ENCODE data around the gene WSCD2.
A peak's percentile ranks its signal among the peaks of the same experiment; 100 is the strongest.
"Not testable (repeated sequence)": the region's sequence is repeated elsewhere in the genome, so short reads cannot be mapped to it uniquely, and the experiment has no call there.

The WSCD2 gene

DNA sequence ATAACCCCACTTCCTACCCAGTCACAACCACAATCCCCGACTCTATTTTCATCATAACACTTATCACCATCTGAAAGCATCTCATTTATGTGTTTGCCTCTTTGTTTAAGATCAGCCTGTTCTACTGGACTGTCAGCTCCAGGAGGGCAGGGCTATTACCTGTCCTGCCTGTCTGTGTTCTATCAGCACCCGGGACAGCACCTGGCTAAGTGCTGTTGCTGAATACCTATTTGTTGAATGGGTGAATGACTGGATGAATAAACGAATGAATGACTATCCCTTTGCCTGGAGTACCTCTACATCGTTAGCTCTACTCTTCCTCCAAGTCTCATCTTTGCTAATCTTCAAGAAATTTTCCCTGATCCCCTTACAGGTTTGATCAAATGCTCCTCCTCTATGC, 69.0 kb downstream of the WSCD2 start:
- DNase-seq: no peak

DNA sequence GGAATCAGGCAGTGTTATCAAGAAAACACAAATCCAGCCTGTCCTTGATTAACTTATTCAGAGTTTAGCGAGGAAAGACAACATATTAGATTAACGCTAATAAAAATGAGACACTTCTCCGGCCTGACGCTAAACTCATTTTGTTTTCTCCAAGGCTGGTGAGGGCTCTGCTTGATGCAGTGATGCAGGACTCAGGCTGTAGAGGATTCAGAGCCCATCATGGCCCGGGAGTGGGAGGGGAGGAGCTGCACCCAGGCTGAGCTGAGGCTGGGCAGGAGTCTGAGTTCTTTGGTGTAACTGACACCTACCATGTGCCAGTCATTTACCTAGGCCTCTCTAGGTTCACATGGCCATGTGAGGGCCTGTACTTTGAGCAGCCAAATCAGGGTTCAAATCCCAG, 70.0 kb downstream of the WSCD2 start:
- no peak for DNase-seq

DNA sequence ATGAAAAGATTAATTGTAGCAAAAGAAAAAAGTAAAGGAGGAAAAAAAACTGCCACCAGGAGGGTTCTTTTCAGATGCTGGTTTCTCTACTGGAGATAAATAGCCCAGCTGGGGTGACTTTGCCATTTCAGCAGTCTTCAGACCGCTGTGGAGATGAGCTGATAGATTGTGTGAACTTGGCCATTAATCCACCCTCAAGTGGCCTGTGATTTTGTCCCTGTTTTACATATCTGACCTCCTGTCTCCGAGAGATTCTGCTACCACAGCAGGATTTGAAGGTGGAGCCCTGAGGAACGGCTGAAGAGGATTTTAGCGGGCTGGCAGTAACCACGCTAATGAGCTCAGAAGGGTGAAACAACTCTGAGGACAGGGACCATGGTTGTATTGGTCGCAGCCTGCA, 72.7 kb downstream of the WSCD2 start:
- DNase-seq: no peak

DNA sequence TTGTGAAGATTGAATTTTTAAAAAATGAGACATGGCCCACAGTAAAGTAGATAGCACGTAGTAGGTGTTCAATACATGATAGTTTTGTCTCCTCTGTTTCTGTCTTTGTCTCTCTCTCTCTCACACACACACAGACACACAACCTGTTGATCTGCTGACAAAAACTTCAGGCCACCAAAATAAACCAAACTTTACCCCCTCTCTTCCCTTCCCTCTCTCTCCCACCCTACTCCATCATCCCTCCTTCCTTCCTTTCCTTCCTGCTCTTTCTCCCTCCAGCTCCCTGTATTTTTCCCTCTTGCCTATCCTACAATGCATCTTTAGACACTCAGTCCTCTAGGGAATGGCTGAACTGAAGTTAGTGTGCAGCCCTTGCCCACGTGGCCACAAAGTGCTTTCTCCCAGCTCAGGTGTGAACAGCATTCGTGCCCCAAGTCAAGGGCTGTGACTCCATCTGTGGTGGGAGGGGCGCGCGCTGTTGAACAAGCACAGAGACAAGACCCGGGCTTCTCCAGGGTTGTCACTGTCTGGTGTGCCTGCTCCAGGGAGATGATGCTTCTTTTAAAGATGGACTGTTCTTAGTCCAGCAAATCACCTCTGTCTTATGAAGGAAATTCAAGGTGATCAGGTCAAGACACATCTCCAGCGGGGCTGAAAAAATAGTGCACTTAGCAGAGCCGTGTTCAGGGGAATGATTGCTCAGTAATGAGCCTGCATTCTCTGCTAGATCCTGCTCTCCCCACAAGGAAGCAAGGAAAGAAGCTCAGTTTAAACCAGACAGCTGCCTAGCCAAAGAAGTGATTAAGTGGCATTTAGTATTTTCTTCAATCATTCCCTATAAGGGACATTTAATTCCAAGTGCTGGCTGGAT, 75.3 kb downstream of the WSCD2 start:
- no peak for DNase-seq

DNA sequence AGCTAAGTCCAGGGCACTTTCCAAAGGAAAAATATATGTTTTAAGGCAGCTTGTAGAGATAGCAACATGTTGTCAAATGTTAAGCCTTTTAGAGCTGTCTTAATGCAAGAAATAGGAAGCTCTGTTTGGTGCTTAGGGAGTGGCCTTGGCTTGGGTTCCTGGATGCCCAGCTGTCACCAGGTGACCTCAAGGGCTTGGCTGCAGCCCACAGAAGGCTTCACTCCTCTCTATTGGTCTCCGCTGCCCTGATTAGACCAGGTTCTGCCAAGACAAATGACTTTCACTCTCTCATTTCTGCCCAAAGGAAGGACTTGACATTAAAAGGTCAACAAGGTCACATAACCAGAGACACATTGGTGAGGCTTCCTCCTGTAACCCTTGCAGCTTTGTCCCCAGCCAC, 76.8 kb downstream of the WSCD2 start:
- DNase-seq: no peak

DNA sequence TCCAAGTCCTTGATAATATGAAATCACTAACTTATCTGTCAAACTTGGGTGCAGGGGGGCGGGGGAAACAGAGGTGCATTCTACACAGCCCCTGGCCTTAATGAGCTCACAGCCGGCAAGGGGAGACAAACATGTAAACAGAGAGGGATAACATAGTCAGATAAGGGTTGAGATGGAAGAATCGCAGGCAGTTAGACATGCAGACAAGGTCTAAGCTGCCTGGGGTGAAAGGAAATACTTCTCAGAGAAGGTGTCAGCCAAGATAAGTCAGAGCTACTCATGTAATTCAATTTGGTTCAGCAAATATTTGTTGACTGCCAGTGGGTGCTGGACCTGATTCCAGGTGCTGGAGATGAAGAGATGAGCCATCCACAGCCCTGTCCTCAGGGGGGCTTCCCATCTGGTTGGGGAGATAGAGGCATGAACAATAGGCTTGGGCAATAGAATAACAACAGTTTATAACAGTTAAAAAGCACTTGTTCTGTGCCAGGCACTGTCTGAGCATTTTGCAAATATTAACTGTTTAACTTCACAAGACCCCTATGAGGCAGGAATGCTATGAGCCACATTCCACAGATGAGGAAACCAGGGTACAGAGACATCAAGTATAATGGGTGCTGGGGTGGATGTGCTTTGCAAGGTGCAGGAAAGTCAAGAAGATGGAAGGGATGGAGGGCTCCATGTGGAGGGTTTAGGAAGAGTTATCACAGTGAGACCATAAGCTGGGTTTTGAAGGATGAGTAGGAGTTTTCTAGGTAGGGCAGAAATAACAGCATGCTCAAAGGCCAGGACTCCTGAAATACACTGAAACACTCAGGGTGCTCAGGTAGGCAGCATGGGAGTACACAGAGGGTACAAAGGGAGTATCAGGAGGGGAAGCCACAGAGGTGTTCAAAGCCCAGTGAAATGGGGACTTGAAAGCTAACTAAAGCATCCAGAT, 79.0 kb downstream of the WSCD2 start:
- DNase-seq: no peak

DNA sequence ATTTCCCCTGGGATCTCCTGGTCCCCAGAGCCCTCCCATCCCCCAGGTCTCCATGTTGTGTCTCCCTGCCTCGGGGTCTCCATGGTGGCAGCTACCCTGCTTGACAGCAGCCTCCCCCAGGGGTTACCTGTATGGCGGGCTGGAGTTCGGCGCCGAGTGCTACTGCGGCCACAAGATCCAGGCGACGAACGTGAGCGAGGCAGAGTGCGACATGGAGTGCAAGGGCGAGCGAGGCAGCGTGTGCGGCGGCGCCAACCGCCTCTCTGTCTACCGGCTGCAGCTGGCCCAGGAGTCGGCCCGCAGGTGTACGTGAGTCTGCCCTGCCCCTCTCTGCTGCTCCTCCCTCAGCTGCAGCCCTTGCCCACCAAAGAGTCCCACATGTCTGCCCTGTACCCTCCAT, 80.9 kb downstream of the WSCD2 start:
- no peak for DNase-seq

DNA sequence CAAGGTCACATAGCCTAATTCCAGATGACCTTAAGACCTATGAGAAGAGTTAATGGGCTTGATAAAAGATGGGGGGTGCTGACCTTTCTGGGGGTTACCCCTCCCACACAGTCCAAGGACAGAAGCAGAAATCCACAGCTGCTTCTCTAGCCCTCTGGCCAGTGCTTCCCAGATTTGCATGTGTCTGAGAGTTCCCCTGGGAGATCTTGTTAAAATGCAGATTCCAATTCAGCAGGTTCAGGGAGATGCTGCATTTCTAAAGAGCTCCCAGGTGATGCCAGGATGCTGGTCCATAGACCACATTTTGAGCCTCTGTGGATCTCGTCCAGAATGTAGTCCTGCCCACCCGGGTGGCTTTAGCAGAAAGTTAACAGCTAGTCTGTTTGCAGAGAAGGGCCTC, 82.1 kb downstream of the WSCD2 start:
- no peak for DNase-seq

DNA sequence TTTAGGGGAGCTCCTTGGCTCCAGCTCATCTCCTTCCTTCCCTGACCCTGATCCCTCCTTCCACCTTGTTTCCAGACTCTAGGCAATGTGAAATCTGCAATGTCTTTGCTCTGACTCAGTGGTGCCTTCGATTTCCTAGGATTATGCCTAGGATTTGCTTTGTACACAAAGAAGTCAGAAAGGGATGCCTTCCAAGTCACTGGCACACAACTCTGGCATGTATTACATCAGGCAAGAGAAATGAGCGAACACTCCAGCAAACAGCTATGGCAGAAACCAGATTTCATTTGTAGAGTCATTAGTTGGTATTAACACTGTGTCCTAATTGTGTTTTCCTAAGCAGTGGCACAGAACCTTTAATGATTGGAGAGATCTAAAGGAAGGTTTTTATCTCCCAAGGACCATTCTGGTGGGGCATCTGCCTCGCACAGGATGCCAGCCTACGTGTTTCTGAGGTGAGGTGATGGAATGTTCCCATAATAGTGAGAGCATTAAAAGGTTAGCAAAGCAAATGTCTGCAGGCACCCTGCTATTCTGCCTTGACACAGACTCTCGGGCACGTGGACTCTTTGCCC, 84.9 kb downstream of the WSCD2 start:
- DNase-seq: no peak

DNA sequence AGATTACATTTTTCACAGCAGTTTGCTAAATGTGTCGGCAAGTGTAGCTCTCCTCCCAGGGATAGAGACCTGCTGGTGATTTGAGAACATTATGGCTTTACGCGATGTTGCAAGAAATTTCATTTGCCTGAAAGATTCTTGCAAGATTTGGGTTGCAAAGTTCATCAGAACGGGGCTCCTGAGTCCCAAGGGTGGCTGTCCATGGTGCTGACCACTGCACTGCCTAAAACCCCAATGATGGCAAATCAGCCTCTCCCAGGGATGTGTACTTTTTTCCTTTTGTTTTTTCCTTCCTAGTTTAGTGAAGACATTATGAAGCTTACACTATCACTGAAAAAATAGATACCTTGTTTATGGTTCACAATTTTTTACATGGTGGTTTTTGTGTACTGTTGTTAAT, 85.4 kb downstream of the WSCD2 start:
- peak; percentile 20 for DNase-seq

DNA sequence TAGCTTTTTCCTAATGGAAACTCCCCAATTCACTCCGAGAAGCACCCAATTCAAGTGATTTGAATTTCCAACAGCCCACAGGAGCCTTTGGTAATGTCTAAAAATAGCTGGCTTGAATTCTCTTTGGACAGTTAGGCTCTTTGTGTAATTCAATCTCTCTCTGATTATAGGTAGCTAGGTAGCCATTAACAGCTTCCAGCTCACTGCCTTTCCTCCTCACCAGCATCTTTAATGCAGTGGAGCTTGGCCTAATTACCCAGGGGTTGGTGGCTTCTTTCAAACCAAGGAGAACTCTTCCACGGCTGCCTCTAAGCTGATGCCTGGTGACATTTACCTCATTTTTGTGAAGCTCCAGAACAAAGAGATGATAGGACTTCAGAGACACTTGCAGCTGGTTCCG, 86.4 kb downstream of the WSCD2 start:
- DNase-seq: no peak

DNA sequence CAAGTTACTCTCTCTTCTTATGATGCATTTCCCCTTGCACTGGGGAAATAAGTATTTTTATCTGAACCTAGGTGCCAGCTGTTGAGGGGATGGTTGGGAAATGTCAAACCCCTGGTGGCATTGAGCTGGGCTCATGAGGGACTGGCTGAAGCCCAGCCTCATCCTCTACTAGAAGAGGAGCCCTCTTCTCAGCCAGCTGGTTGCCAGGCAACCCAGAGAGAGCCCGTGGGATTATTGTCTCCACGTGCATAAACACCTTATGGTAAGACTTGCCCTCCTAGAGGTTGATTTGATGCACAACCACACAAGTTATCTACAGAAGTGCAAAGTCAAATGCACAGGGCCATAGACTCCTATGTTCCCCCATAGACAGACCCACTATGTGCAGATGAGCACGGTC, 89.8 kb downstream of the WSCD2 start:
- DNase-seq: no peak

DNA sequence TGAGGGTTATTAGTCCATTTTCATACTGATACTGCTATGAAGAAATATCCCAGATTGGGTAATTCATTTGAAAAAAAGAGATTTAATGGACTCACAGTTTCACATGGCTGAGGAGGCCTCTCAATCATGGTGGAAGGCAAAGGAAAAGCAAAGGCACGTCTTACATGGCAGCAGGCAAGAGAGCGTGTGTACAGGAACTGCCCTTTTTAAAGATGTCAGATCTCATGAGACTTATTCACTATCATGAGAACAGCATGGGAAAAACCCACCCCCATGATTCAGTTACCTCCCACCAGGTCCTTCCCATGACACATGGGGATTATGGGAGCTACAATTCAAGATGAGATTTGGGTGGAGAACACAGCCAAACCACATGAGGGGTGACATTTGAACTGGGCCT, 96.0 kb downstream of the WSCD2 start:
- DNase-seq: not testable (repeated sequence)

DNA sequence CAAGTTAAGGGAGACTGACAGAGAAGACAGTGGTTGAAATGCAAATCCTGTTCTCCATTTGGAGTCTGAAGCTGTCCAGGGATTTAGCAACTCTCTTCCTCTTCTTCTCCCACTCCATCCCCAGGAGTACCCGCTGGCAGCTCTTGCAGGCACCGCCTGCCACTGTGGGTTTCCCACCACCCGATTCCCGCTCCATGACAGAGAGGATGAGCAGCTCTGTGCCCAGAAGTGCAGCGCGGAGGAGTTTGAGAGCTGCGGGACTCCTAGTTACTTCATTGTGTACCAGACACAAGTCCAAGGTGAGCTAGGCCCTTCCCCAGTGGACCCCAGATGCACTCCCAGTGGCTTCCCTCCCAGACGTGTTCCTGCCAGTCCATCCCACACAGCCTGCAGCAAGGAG, 97.8 kb downstream of the WSCD2 start:
- no peak for DNase-seq

DNA sequence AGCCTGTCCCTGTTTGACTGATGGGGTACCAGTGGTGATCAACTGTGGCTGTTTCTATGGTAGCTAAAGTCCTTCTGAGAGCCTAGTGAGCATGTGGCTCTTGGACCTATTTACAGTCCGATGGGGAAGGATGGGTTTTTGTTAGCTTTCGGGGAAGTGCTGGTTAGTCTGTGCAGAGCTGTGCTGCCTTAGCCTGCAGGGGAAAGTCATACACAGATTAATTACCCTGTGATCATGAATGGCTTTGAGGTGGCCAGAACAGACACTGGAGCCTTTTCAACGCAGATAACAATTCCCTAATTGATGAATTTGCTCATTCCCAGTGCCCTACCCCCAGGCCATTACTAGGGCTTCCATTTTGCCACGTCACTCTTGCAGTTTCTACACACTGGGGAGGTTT, 99.7 kb downstream of the WSCD2 start:
- DNase-seq: no peak

DNA sequence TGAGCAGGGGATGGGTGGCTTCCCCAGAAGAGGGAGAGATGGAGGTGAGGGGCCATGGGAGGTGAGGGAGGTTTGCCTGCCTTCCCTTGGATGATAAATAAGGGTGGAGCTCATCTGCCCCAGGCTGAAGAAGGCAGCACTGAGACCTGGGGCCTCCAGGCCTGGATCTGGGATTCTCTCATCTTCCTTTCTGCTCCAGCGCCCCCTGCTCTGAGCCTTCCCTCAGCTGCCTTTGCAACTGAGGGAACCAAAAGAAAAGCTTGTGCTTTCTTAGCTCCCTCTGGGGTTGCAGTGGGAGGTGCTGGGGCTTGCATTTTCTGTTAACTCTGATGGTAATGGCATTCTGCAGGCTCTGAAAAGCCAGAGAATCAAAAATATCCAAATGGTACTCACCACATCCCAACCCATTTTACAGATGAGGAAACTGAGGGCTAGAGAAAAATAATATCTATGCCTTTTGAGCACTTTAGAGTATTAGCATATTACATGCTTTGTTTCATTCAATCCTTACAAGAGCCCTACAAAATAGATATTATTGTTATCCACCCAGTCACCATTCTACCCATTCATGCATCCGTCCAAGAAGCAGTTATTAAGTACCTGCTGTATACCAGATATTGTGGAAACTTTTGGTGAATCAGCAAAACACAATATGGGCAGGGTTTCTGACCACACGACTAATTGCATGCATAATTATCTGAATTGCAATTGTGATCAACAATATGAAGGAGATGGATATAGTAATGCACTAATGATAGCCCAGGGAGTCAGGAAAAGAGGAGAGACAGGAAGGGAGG, 102.2 kb downstream of the WSCD2 start:
- no peak for DNase-seq

DNA sequence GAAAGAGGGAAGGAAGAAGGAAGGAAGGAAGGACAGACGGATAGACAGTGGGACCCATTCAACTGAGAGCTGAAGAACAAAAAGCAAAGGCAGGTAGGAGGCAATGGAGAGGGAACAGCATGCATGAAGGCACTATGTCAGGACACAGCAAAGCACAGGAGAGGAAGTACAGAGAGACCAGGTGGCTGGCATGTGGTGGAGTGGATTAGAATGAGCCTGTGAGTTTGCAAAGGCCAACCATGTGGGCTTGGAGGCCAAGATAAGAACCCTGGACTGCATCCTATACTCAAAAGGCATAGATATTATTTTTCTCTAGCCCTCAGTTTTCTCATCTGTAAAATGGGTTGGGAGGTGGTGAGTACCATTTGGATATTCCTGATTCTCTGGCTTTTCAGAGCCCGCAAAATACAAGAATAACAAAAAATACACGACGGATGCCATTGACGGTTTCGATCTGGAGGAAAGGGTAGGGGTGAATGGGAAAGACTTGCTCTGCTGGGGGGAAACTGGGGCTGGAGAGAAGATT, 102.9 kb downstream of the WSCD2 start:
- no peak for DNase-seq

DNA sequence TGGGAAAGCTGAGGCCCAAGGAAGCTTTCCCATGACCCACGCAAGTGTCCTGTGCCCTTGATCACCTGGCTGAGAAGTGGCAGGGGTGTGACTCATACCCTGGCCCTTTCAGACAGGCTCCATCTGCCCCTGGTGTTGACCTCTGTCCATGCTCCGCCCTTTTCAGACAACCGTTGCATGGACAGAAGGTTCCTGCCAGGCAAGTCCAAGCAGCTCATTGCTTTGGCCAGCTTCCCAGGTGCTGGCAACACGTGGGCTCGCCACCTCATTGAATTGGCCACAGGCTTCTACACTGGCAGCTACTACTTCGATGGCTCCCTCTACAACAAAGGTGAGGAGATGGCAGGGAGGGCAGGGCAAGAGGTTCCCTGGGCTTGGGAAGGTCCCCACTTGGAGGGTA, 103.5 kb downstream of the WSCD2 start:
- no peak for DNase-seq

DNA sequence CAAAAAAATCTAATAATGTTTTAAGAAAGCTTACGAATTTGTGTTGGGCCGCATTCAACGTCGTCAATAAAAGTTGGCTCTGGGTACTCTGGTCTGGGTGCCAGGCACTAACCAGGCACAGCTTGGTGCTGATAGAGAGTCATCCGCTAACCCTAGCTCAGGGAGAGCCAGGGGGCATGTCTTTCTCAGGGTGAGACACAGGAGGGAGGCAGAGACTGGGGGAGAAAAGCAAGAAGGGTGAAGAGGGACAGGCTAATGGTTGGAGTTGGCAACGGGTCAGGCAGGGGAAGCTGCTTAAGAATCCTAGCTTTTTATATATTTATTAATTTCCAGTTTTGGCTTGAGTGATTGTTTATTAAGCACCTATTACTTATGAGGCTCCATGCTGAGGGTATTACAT, 105.1 kb downstream of the WSCD2 start:
- DNase-seq: no peak

DNA sequence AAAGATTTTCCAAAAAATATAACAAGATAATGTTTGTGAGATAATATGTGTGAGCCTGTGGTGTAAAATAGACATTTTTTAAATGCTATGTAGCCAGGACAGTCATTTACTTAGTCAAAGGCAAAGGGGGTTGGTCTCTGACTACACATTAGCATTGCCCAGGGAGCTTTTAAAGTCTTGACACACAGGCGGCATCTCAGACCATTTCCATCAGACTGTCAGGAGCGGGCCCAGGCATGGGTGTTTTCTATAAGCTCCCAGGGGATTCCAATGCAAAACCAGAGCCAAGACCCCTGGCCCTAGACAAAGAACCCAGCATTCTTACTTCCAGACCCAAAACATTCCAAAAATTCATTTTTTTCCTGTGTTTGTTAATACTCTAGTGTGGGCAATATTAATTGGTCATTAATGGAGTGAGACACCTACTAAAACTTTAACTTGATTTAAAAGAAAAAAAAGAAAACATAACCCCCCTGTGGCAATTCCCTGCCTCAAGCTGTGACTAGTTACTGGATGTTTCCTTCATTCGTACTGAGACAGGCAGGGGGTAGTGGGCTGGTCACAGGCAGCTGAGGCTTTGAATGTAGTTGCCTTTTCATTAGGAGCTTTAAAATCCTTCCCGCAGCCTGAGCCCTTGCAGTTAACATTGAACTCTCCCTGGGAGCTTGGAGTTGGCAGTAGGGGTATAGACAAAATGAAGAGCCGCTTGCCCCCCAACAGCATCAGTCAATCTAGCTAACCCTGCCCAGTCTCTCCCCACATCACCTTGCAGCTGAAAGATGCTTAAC, 106.3 kb downstream of the WSCD2 start:
- no peak for DNase-seq

DNA sequence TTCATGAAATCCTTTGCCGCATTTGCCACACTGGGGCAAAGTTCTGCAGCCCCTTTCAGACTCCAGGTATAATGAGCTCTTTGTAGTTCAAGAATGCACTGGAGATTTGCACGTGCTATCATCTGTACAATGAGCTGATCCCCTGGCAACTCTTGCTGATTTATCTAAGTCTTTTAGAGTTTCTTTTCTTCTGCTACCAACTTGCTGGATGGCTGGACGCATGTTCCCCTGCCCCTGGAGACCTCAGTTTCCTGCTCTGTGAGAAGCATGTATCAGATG, 106.8 kb downstream of the WSCD2 start:
- DNase-seq: no peak

DNA sequence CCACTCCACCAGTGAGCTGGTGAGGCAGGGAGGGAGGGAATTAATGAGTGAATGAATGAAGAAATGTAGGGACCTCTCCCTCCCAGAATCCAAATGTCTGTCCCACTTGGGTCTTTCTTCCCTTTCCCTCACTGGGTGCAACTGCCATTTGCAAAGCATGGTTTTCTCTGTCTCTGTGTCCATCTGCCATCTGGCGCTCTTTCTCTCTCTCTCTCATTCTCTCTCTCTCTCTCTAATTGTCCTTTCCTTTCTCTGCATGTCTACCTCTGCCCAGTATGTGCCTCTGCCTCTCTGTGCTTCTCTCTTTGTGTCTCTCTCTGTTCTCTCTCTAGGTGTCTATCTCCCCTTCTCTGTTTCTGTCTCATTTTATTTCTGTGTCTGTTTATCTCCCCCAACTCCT, 107.3 kb downstream of the WSCD2 start:
- DNase-seq: no peak
